ENCODE results near the gene PPEF2. TPM values are rescaled to one million over a fixed set of nuclear protein-coding genes. Genes with fewer than 3 reads are reported as not detected.

PPEF2 gene
- total RNA-seq, 1 experiment from 2014 or later: not detected

- no CpG with 5 or more reads among the region's 3 CpGs for WGBS (ENCODE audit: extremely low coverage, insufficient read length, low lambda C conversion rate)
- Histone ChIP-seq H2AFZ (ENCODE audit: low read length) (no peak overlapping the region), H2BK15ac (ENCODE audit: low read depth, low read length) (no peak overlapping the region), H4K8ac (replicated peaks; ENCODE audit: insufficient read length, low read depth, low read length) (no peak overlapping the region), H3K56ac (ENCODE audit: insufficient read length, low read depth, low read length) (no peak overlapping the region), H3K4me2 (ENCODE audit: insufficient read depth, insufficient read length, low read length) (no peak overlapping the region), H3K14ac (ENCODE audit: insufficient read depth, low read length) (no peak overlapping the region), H2BK12ac (ENCODE audit: insufficient read length, low read depth, low read length) (no peak overlapping the region), H3T11ph (ENCODE audit: low read length) (no peak overlapping the region), H3K23me2 (ENCODE audit: insufficient read length, low read depth, low read length, poor library complexity, severe bottlenecking) (no peaks in the 10 kb centered on the region), H3K27ac (ENCODE audit: insufficient read length, low read depth, low read length) (no peak overlapping the region), H3K9me3 (ENCODE audit: control insufficient read depth, low read depth, low read length) (no peaks in the 10 kb centered on the region), H3K23ac (ENCODE audit: insufficient read length, low read depth, low read length) (no peak overlapping the region), H3K79me2 (ENCODE audit: insufficient read depth, low read length) (no peaks in the 10 kb centered on the region), H3K4ac (ENCODE audit: low read depth, low read length) (no peak overlapping the region), H2BK20ac (ENCODE audit: low read depth, low read length, poor library complexity, severe bottlenecking) (no peak overlapping the region), H3K79me1 (ENCODE audit: insufficient read depth, low read depth, low read length, poor library complexity, severe bottlenecking) (no peaks in the 10 kb centered on the region), H2BK5ac (ENCODE audit: insufficient read length, low read length) (no peak overlapping the region), H3K18ac (ENCODE audit: insufficient read length, low read depth, low read length) (no peak overlapping the region), H4K91ac (ENCODE audit: insufficient read length, low read depth, low read length) (no peak overlapping the region), H3K9ac (ENCODE audit: extremely low read depth, insufficient read length, low read length) (no peak overlapping the region), H4K5ac (ENCODE audit: insufficient read length, low read depth, low read length) (no peak overlapping the region), H3K4me1 (ENCODE audit: insufficient read depth, low read length) (no peaks in the 10 kb centered on the region), H4K20me1 (ENCODE audit: control insufficient read depth, insufficient read depth, insufficient read length) (no peaks in the 10 kb centered on the region), H2AK5ac (ENCODE audit: insufficient read length, low read length) (no peak overlapping the region), H2BK120ac (ENCODE audit: low read depth, low read length, poor library complexity, severe bottlenecking) (no peak overlapping the region), H3K27me3 (ENCODE audit: insufficient read depth, low read length) (no peaks in the 10 kb centered on the region)
- Mint-ChIP-seq H3K27ac (no peak overlapping the region), H3K4me3 (no peak overlapping the region), H3K36me3 (ENCODE audit: insufficient read depth in 1 of 3, low read depth in 3 of 3) (no peaks in the 10 kb centered on the region), H3K9me3 (no peaks in the 10 kb centered on the region), H3K27me3 (ENCODE audit: low read depth) (no peaks in the 10 kb centered on the region), H3K4me1 (peaks cover 0 to 4% of the 10 kb centered on the region in 2 experiments; a peak in 1 of 4 replicates)
- no peak for DNase-seq
- no peak for TF ChIP-seq CTCF (conservative IDR thresholded peaks at IDR 0.05)
These were observed 81.6 kb downstream of the PPEF2 start for GRCh38 chr4:75820676-75821075.

Measured in H9 (cell line).